NCI-H510A treated with DMSO at 0.1 percent for 48 hours (cell line): ENCODE measurements around the gene LINC00632.
"Not testable (repeated sequence)": the region's sequence is repeated elsewhere in the genome, so short reads cannot be mapped to it uniquely, and the experiment has no call there.

Experiments used
- DNase-seq: peaks from one replicate; lab custom pipeline; 2025; lab: John Stamatoyannopoulos, UW

Gene LINC00632

GRCh38 chrX:140709421-140709846 is at the start of gene LINC00632:
TSS of gene LINC00632 (plus strand) at chrX:140709759.
- DNase-seq: no peak

- no peak for DNase-seq
Observed at GRCh38 chrX:140661643-140662042, 47.9 kb upstream of the LINC00632 start.

DNA sequence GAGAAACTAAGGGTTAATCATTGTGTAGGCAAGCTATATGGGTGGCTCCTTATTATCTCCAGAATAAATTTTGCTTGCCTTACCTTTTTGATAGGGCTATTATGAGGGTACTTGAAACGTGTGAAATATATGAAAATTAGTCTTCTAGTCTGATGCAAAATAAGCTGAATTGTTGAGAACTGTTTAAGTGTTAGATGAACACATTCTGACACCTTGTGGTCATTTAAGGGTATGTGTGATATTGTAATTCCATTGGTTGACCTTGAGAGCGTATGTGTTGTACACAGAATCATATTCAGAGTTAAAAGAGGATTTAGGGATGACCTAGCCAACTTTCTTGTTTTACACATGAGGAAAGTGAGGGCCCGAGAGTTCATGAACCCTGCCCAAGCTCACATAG is 44.6 kb upstream of the LINC00632 start:
- DNase-seq: peak; percentile 0

- no peak for DNase-seq
Observed at GRCh38 chrX:140672840-140673731, 36.5 kb upstream of the LINC00632 start.

DNA sequence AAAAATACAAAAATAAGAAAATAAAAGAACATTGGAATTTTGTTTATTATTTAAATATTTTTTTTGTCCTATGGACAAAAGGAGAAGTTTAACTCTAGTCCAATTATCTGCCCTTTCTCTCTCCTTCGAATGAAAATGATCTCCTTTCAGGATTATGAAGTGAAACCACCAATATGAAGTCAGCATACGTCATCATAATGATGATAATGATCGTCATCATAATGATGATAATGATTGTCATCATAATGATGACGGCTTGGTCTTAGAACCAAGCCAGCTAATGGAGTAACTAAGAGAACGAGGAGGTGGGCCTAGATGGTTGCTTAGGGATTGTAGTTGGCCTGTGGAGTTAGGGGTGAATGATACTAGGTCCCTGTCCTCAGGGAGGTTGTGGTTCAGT is 21.9 kb upstream of the LINC00632 start:
- DNase-seq: no peak

- DNase-seq: not testable (repeated sequence)
Observed at GRCh38 chrX:140691596-140691995, 18.0 kb upstream of the LINC00632 start.

DNA sequence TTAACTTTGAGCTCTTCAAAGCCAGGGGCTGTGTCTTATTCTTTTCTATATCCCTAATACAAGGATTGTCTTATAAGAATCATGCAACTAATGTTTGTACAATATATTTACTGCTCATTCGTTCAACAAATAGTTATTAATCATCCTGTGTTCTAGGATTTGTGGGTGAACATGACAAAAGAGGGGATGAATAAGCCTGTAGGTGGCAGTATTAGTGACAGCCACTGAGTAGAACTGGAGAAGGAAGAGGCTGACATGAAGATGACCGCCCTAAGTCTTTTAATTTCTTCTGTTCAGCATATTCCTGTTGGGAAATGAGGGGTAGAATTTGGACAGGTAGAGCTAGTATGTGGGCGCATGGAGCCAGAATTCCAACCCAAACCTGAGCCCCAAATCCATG is 11.9 kb upstream of the LINC00632 start:
- DNase-seq: no peak

DNA sequence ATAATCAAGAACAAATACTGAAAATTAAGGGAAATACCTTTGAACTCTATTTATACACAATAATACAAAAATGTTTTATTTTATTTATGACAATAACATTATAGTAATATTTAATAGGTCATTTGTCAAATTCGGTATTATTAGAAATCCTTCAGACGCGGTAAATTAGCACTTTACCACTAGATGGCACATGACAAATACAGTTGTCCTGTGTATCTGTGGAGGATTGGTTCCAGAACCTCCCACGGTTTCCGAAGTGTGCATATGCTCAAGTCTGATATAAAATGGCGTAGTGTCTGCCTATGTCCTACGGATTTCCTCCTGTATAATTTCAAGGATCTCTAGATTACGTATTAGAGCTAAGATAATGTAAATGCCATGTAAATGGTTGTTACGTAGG is 8.1 kb upstream of the LINC00632 start:
- no peak for DNase-seq

- DNase-seq: no peak
Observed at GRCh38 chrX:140710710-140711109, 1.2 kb downstream of the LINC00632 start.

DNA sequence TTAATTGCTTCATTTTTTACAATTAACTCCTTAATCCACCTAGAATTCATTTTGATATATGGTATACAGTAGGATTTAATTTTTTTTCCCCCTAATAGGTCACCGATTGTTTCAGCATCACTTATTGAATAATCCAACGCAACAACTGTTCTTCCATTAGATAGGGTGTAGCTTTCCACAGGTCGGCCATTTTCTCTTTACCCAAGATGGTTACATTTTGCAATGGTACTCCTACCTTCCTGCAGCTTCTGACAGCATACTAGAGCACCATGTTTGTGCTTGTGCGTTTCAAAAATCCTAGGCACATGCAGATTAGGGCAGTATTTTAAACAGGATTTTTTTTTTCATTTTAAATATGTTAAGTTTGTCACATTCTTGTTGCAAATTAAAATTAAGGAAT is 2.3 kb downstream of the LINC00632 start:
- DNase-seq: no peak

GRCh38 chrX:140712413-140713173 is 3.0 kb downstream of the LINC00632 start:
- no peak for DNase-seq

DNA sequence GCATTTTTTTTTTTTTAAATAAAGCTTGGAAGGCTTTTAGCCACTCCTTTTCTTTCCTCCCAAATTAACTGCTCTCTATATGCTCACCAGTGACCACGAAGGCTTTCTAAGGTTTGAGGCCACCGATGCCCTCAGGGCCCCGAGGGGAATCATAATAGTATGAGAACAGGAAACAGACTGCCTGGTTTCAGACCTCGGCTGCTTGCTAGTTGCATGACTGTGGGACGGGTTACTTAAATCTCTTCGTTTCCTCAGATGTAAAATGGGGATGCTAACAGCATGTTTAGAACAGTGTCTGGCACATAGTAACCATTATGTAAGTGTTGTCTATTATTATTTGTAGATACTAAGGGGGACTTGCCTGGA is 3.6 kb downstream of the LINC00632 start:
- no peak for DNase-seq

- DNase-seq: no peak
Observed at GRCh38 chrX:140715787-140716186, 6.2 kb downstream of the LINC00632 start.

DNA sequence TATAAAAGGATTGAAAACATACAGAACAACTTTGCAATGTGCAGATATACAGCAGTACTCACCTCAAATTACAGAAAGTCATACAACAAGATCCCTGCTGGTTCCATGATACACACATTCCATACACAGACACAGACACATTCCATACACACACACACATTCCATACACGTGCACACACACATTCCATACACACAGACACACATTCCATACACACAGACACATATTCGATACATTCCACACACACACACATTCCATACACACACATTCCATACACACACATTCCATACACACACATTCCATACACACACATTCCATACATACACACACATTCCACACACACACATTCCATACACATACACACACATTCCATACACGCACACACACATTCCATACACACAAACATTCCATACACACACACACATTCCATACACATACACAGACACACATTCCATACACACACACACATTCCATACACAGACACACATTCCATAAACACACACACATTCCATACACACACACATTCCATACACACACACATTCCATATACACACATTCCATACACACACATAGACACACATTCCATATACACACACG is 13.7 kb downstream of the LINC00632 start:
- DNase-seq: no peak

GRCh38 chrX:140724309-140724708 is 14.8 kb downstream of the LINC00632 start:
- DNase-seq: no peak

- DNase-seq: no peak
Observed at GRCh38 chrX:140724736-140725135, 15.2 kb downstream of the LINC00632 start.

DNA sequence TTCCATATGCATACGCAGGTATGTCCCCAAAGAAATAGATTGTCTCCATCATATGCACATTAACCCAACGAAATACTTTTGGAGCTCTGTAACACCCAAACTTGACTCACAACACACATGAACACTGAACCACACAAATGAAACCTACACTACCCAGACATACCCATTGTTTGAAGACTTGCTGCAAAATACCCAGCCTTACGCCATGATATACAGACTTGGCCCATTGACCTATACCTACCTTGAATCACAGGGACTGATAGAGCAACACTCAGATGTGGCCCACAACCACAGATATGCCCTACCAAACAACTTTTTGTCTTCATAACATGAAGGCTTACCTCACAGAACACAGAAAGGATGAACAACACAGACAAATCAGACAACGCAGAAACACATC is 15.9 kb downstream of the LINC00632 start:
- DNase-seq: no peak

- peak; percentile 31 for DNase-seq
Observed at GRCh38 chrX:140733766-140734342, 24.3 kb downstream of the LINC00632 start.

- DNase-seq: no peak
Observed at GRCh38 chrX:140744085-140744484, 34.5 kb downstream of the LINC00632 start.

- no peak for DNase-seq
Observed at GRCh38 chrX:140756941-140757340, 47.4 kb downstream of the LINC00632 start.

DNA sequence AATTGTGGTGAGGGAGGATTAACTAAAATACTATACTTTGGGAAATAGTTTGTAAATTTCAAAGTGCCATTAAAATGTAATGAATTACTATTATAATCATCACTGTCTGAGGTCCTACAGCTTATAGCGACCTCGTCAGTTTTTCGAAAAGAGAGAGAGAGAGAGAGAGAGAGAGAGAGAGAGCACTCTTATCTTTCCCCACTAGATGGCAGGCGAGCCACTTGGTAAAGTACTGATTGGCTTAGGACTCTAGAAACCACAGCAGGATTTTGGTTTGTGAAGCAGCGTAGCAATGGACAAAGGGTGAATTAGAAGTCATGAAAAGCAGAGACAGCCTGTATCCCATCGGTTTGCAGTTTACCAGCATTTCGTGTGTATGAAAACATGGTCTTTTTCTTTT is 52.5 kb downstream of the LINC00632 start:
- peak; percentile 0 for DNase-seq

- no peak for DNase-seq
Observed at GRCh38 chrX:140764401-140764919, 54.9 kb downstream of the LINC00632 start.
